DMS114 treated with DMSO at 0.1 percent for 48 hours (cell line): Measurements from ENCODE around the gene HOOK2.
A peak's percentile ranks its signal among the peaks of the same experiment; 100 is the strongest.
"Not testable (repeated sequence)": the region's sequence is repeated elsewhere in the genome, so short reads cannot be mapped to it uniquely, and the experiment has no call there.

Experiments
- DNase-seq: peaks from one replicate; lab custom pipeline; 2025; ENCODE audit not compliant: unreplicated experiment; lab: John Stamatoyannopoulos, UW

HOOK2 gene, protein sequence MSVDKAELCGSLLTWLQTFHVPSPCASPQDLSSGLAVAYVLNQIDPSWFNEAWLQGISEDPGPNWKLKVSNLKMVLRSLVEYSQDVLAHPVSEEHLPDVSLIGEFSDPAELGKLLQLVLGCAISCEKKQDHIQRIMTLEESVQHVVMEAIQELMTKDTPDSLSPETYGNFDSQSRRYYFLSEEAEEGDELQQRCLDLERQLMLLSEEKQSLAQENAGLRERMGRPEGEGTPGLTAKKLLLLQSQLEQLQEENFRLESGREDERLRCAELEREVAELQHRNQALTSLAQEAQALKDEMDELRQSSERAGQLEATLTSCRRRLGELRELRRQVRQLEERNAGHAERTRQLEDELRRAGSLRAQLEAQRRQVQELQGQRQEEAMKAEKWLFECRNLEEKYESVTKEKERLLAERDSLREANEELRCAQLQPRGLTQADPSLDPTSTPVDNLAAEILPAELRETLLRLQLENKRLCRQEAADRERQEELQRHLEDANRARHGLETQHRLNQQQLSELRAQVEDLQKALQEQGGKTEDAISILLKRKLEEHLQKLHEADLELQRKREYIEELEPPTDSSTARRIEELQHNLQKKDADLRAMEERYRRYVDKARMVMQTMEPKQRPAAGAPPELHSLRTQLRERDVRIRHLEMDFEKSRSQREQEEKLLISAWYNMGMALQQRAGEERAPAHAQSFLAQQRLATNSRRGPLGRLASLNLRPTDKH

DNA sequence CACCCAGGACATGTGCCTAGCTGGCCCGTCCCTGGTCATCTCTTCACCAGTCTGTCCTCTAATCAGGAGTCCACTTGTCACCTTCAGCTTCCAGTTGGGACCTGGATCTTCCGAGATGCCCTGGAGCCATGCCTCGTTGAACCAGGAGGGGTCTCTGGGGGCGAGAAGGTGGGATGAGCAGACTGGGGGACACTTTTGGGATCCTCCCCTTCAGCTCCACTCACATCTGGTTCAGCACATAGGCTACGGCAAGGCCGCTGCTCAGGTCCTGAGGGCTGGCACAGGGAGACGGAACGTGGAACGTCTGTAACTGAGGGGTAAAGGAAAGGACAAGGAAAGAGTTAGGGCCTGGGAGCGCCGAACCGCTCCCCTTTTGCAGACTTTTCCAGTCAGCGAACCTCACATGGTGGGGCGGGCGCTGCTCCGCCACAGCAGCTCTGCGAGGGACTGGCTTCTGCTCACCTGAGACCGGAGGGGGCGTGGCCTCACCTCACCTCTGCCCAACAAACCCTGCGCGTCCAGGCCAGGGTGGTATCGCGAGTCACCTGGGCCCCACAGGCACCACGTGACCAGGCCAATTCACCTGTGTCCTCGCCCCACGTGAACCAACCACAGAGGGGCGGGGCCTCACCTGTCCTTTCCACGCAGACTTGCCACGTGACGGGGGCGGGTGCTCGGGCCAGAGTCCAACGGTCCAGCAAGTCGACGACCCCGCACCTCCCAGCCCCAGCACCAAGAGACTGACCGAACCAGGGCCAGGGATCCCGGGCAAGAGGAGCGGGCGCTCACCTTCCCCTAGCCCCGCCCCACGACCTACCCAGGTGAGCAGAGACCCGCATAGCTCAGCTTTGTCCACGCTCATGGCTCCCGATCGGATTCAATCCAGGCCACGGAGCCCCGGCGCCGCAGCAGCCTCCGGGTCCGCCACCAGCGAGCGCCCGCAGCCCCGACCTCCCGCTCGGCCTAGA lies at the start of gene HOOK2:
HOOK2 (minus strand) TSS at position 965 of the 968 bp plus-strand sequence; CDS start at position 862, 103 bp downstream.
- DNase-seq: no peak

DNA sequence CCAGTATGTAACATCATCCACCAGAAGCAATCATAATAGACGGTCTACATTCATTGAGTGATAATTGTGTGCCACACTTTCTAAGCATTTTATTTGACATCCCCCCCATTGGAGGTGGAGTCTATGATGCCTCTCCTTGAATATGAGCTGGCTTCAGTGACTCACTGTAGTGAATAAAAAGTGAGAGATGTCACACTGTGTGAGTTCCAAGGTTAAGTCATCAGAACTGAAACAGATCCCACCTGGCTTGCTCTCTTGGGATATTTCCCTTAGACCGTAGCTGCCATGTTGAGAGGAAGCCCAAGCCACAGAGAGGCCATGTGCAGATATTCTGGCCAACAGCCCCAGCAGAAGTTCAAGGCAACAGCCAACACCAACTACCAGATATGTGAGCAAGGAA lies 46.4 kb upstream of the HOOK2 start:
- no peak for DNase-seq

DNA sequence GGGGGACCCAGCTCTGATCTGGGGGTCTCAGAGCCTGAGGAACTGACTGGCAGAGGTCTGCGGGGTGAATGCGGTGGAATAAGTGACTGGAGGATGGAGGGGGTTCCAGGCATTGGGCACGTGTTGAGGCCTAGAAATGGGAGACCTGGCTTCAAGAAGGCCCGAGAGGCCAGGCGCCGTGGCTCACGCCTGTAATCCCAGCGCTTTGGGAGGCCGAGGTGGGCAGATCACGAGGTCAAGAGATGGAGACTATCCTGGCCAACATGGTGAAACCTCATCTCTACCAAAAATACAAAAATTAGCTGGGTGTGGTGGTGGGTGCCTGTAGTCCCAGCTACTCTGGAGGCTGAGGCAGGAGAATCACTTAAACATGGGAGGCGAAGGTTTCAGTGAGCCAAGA lies 42.5 kb upstream of the HOOK2 start:
- not testable (repeated sequence) for DNase-seq

DNA sequence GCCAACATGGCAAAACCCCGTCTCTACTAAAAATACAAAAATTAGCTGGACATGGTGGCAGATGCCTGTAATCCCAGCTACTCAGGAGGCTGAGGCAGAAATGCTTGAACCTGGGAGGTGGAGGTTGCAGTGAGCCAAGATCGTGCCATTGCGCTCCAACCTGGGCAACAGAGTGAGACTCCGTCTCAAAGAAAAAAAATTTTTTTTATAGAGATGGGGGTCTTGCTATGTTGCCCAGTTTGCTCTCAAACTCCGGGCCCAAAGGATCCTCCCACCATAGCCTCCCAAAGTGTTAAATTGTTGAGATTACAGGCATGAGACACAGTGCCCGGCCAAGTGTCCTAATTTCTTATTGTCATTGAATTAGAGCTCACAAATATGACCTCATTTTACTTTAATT lies 41.8 kb upstream of the HOOK2 start:
- not testable (repeated sequence) for DNase-seq

DNA sequence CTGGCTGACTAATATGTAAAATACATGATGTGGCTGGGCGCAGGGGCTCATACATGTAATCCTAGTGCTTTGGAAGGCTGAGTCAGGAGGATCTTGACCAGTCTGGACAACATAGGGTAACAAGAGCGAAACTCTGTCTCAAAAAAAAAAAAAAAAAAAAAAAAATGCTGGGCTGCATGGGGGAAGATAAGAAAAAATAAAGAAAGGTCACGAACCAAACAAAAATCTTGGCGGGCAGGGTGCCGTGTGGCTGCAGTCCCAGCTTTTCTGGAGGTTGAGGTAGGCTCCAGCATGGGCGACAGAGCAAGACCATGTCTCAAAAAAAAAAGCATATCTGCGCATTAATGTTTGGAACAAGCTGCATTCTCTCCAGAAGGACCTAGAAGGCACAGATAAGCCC lies 39.7 kb upstream of the HOOK2 start:
- no peak for DNase-seq

DNA sequence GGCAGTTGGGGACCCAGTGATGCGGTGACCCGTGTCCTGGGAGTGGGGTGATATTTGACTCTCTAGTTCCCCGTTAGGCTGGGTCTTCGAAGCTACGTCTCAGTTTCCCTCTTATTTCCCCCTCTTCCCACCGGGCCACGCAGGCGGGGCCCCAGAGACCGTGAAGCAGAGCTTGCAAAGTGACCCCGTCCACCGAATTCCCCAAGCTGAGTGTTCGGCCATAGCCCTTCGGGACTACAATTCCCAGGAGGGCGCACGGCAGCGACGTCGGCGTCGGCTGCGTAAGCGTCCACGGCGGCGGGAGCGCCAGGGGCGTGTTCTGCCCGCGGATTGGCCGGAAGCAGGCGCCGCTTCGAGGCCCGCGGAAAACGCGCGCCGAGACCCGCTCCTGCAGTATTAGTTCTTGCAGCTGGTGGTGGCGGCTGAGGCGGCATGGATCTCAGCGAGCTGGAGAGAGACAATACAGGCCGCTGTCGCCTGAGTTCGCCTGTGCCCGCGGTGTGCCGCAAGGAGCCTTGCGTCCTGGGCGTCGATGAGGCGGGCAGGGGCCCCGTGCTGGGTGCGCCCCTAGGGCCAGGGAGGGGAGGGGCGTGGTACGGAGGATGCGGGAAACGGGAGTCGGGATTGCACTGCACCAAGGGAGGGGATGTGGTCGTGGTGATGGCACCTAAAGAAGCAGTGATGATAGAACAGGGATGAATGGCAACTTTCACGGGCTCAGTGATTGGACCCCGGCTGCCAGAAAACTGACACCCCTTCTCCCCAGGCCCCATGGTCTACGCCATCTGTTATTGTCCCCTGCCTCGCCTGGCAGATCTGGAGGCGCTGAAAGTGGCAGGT lies 31.1 kb upstream of the HOOK2 start, which contains the start of gene RNASEH2A:
RNASEH2A (plus strand) TSS at position 343 of the 840 bp plus-strand sequence; CDS start at position 433, 90 bp downstream.
- DNase-seq: peak; percentile 57

DNA sequence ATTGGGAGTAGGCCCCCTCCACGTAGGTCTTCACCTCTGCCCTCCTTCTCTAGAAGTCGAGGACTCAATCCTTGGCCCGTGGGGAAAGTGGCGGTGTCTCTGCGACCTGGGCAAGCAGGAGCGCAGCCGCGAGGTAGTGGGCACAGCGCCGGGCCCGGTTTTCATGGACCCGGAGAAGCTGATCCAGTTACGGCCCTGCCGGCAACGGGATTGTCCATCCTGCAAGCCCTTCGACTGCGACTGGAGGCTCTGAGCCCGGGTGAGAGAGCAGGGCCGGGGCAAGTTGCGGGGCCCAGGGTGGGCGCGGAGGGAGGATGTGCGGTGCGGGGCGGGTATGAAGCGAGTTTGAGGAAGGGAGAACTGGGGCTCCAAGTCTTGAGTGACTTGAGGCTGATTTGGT lies 28.7 kb upstream of the HOOK2 start:
- DNase-seq: no peak

DNA sequence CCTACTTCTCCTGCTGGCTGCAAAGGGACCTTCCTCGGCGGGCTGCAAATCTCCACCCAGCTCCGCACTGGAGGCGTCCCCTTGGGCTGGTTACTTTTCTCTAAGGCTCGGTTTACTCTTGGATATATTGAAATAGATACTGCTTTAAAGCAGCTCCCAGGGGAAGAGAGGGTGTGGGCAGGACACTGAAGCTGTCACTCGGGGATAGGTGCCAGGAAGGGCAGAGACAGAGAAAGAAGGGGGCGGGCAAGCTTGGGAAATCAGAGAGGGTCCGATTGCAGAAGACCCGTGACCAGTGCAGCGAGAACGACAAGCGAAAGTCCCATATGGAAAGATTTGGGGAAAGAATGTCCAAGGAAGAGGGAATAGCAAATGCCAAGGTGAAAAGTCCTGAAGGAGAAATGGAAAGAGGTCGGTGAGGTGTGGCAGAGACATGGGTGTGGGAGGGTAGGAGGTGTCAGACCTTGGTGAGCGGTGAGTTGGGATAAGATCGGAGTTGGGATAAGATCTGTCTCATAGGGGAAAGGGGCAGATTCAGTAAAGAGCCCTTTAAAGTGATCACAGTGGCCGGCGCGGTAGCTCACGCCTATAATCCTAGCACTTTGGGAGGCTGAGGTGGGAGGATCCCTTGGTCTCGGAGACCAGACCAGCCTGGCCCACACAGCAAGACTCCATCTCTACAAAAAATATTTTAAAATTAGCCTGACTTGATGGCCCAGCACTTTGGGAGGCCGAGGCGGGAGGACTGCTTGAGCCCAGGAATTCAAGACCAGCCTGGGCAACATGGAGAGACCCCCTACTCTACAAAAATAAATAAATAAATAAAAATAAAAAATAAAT lies 27.1 kb upstream of the HOOK2 start:
- DNase-seq: no peak

DNA sequence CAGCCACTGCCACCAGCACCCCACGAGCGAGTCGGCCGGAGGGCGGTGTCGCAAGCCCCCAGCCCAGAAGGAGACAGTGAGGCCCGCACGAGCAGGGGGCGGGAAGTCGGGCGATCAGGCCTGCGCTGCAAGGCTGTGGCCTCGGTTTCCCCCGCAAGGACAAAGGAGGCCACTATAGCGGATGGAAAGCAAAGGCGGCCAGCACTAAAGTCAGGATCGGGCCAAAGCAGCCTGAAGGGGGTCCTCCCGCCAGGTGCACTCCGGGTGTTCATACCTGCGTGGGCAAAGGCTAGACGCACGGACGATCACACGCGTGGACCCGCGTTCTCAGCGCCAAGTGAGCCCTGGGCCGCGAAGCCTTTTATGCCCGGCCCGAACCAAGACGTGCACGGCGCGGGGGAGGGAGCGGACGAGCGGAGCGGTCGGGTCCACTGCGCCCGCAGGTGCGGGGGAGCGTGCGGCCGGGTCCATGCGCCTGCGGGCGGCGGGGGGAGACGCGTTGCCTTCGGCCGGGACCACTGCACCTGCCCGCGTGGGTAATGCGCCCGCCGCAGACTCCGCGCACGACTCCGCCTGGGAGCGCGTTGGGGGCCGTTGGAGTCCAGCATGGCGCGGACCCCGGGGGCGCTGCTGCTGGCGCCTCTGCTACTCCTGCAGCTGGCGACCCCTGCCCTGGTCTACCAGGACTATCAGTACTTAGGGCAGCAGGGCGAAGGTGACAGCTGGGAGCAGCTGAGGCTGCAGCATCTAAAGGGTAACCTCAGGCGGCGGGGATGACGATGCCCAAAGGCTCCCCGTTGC lies 26.3 kb upstream of the HOOK2 start, which contains the start of the genes PRDX2 and THSD8:
PRDX2 (minus strand) TSS at position 335 of the 801 bp plus-strand sequence. CDS start 539 bp downstream, outside the sequence.
THSD8 (plus strand) TSS at position 604 of the 801 bp plus-strand sequence; CDS start at position 607, 3 bp downstream.
- DNase-seq: no peak

DNA sequence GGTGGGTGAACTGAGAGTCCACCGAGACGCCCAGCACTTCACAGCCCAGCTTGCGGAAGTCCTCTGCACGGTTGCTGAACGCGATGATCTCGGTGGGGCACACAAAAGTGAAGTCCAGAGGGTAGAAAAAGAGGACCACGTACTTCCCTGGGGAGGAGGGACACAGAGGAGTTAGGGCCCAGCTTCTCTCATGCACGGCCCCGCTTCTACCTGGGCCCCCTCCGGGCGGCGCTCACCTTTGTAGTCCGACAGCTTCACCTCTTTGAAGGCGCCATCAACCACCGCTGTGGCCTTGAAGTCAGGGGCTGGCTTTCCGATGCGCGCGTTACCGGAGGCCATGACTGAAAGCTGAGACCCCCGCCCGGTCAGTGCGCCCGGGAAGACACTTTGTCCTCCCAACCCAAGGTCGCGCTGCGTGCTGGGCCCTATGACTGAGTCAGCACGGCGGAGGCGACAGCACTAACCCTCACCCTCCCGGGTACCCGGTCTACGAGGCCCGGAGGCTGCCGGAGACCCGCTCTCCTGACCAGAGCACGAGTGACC lies 25.6 kb upstream of the HOOK2 start:
- DNase-seq: no peak

DNA sequence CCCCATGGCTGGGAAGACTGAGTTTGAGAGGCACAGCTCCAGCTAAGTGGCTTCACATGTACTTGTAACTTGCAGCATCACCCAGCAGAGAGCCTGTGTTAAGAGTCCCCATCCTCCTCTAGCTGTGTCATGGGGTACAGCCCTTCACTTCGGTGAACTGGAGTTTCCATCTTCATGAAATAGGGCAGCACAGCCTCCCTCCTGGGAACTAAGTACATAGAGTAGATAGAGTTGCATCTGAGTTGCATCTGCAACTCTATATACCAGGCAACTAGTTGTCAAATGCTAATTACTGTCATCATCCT lies 25.1 kb upstream of the HOOK2 start:
- DNase-seq: no peak

DNA sequence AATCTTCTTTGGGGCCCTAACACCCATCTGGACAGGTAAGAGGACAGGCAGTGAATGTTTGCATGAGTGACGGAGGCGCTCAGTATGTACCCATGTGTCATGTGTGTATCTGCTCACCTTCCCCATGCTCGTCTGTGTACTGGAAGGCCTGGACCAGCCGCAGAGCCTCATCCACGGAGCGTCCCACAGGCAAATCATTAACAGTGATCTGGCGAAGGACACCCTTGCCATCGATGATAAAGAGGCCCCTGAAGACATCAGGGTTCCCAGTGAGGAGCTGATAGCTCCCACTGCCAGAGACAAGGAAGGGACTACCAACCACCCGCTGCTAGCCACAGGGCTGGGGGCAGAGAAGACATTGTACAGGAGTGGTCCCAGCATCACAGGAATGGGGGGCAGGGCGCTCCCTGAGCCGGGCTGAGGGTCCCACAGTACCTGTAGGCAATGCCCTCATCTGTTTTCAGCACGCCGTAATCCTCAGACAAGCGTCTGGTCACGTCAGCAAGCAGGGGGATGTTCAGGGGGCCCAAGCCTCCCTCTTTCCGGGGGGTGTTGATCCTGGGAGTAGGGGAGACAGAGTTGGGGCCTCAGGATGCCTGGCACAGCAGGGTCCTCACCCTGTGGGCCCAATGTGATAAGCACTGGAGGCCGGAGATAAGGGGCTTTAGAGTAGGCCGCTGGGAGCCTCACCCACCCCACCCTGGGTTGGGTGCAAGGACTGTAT lies 24.6 kb upstream of the HOOK2 start:
- no peak for DNase-seq

DNA sequence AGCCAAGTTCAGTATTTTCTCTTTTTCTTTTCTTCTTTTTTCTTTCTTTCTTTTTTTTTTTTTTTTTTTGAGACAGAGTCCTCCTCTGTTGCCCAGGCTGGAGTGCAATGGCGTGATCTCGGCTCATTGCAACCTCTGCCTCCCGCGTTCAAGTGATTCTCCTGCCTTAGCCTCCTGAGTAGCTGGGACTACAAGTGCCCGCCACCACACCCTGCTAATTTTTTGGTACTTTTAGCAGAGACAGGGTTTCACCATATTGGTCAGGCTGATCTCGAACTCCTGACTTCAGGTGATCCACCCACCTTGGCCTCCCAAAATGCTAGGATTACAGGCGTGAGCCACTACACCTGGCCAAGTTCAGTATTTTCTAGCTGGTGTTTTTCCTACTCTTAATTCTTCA lies 22.3 kb upstream of the HOOK2 start:
- not testable (repeated sequence) for DNase-seq

DNA sequence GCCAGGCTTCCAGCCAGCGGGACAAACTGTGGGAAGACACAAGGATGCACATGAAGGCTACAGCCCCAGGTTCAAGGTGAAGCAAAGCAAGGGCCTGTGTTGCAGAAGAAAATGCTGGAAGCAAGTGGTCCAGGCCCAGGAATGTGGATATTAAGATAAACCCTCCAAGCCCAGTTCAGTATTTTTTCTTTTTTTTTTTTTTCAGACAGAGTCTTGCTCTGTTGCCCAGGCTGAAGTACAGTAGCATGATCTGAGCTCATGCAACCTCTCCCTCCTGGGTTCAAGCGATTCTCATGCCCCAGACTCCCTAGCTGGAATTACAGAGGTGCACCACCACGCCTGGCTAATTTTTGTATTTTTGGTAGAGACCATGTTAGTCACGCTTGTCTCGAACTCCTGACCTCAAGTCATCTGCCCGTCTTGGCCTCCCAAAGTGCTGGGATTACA lies 21.8 kb upstream of the HOOK2 start:
- DNase-seq: no peak

DNA sequence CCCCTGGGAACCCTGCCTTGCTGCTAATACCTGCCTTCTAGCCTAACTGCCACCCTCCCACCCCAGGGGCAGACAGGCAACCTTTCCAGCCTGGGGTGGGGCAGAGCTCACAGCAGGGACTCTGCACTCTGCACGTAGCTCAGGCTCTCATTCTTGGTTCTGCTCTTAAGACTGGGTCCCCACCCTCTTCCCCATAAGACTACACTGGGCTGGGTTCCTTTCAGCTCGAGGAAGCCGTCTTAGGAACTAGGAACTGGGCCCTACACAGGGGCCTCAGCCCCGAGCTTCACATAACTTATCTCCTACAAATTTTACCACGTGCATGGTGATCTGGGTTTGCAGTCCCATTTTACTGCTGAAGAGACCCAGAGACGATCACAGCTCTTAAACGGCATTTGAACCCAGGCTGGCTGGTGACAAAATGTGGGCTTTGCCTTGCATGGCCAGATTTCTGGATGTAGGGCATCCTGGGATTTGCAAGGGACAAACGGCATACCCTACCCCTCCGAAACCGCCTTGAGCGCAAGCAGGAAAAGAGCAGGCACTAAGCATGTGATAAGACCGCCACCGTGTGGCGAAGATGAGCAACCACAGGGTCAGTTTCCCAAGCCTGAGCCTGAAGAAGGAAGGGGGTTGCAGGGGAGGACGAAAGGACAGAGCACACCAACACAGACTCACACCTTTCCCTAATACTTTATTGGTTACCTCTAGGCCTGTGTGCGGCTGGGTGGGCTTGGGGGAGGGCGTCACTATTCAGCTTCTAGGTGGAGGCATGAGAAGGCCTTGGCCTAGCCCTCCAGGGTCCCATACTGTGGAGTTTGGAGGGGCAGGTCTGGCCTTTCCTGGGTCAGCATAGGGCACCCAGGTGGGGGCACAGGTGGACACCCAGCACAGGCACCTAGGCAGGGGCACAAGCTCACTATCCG lies 21.1 kb upstream of the HOOK2 start:
- DNase-seq: peak; percentile 64

DNA sequence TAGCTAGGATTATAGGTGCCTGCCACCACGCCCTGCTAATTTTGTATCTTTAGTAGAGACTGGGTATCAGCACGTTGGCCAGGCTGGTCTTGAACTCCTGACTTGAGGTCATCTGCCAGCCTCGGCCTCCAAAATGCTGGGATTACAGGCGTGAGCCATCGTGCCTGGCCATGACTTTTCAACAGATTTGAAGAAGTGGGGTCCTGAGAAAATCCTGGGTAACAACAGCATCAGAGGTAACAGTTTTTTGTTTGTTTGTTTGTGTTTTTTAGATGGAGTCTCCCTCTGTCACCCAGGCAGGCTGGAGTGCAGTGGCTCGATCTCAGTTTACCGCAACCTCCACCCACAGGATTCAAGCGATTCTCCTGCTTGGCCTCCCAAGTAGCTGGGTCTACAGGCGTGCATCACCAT lies 19.6 kb upstream of the HOOK2 start:
- no peak for DNase-seq
